GM12878 (cell line): ENCODE results near the gene KAZN.

Source experiments
- EZH2 ChIP-seq: IDR thresholded peaks from 2 replicates; pipeline ENCODE4 v1.6.1; 2012; ENCODE audit warnings: low read depth, mild to moderate bottlenecking, control low read depth, inconsistent platforms, low read length, borderline replicate concordance; ENCODE audit not compliant: control insufficient read depth
- TF ChIP-seq, protein P1 (sequence below): fragments of 450-650 bp; IDR thresholded peaks from 2 replicates; pipeline ENCODE4 v1.6.1; 2018; ENCODE audit warnings: mild to moderate bottlenecking, low read depth, moderate library complexity; ENCODE audit not compliant: partially characterized antibody

- TF ChIP-seq, protein P1, sequence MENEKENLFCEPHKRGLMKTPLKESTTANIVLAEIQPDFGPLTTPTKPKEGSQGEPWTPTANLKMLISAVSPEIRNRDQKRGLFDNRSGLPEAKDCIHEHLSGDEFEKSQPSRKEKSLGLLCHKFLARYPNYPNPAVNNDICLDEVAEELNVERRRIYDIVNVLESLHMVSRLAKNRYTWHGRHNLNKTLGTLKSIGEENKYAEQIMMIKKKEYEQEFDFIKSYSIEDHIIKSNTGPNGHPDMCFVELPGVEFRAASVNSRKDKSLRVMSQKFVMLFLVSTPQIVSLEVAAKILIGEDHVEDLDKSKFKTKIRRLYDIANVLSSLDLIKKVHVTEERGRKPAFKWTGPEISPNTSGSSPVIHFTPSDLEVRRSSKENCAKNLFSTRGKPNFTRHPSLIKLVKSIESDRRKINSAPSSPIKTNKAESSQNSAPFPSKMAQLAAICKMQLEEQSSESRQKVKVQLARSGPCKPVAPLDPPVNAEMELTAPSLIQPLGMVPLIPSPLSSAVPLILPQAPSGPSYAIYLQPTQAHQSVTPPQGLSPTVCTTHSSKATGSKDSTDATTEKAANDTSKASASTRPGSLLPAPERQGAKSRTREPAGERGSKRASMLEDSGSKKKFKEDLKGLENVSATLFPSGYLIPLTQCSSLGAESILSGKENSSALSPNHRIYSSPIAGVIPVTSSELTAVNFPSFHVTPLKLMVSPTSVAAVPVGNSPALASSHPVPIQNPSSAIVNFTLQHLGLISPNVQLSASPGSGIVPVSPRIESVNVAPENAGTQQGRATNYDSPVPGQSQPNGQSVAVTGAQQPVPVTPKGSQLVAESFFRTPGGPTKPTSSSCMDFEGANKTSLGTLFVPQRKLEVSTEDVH: no peak
- TF ChIP-seq EZH2: no peak
Observed at GRCh38 chr1:14571810-14572767, 26.4 kb upstream of the KAZN start.
